ENCODE data around the gene ATP13A5.

Gene ATP13A5

DNA sequence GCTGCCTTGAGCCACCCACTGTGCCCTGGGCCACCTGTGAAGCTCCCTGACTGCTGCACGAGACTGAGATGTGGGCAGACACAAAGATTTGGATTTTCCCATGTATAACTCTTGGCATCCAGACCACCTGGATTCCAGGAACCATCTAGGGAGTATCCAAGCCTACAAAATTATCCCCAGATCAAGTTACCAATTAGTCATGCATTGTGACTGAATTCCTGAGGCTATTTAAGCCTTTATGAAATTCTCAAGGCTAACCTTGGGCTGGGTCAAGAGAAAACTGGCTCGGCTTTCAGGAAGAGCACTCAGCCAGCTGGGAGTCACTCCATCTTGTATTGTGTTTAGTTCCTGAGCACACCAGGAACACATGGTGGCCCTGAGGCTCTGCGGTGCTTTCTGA is 13.3 kb upstream of the ATP13A5 start (continued):
- no peak for TF ChIP-seq ZNF488 (tag by site-specific recombination; IDR thresholded peaks at IDR 0.05)
- no peak for TF ChIP-seq YY2 (tag by site-specific recombination; IDR thresholded peaks at IDR 0.05)
- no peak for TF ChIP-seq ZNF184 (tag by site-specific recombination; IDR thresholded peaks at IDR 0.05)
- TF ChIP-seq, protein P1, sequence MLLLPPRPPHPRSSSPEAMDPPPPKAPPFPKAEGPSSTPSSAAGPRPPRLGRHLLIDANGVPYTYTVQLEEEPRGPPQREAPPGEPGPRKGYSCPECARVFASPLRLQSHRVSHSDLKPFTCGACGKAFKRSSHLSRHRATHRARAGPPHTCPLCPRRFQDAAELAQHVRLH (tag by site-specific recombination; IDR thresholded peaks at IDR 0.05) = no peak
- TF ChIP-seq GLI4 (tag by site-specific recombination; IDR thresholded peaks at IDR 0.05) = no peak
- no peak for TF ChIP-seq SP2 (tag by site-specific recombination; IDR thresholded peaks at IDR 0.05)
- peak; percentile 29; the same call in 1 of the 2 replicates for TF ChIP-seq BCL6B (tag by site-specific recombination; IDR thresholded peaks at IDR 0.05)
- TF ChIP-seq WT1 (tag by site-specific recombination; IDR thresholded peaks at IDR 0.05) = peak; percentile 60; the same call in 1 of the 2 replicates

DNA sequence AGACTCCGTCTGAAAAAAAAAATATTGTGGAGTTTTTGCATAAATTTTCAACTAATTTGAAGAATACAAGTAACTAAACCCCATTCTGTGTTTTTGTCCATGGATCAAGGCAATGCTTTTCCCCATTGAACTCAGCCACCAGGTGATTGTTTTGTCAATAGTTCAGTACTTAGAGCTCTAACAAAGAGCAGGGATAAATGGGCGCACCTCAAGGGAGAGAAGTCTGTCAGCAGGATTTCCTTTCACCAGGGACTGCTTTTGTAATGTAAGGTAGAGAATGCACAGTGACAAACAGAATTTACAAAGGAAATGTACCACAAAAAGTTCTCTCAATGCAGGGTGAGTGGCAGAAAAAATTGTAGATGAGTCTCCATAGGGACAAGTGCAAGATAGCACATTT is 10.8 kb upstream of the ATP13A5 start:
- Histone ChIP-seq H3K4me3 (ENCODE audit: low read depth, low read length) (no peak overlapping the region), H3K36me3 (ENCODE audit: control insufficient read depth in 2 of 2, insufficient read depth in 1 of 2, low read length in 2 of 2) (no peaks in the 10 kb centered on the region), H3K27ac (ENCODE audit: extremely low read depth, low read depth, low read length) (no peak overlapping the region), H3K4me1 (ENCODE audit: control insufficient read depth, insufficient read depth, low read length) (no peaks in the 10 kb centered on the region), H3K9me3 (ENCODE audit: control insufficient read depth, insufficient read depth, low read depth, low read length) (no peaks in the 10 kb centered on the region)
- ChIA-PET POLR2A (no interaction called here), CTCF (no interaction called here)
- TF ChIP-seq ZNF394 (tag by site-specific recombination; IDR thresholded peaks at IDR 0.05; ENCODE audit: borderline replicate concordance) (no peak), ZNF792 (tag by site-specific recombination; IDR thresholded peaks at IDR 0.05) (no peak), ZNF514 (tag by site-specific recombination; IDR thresholded peaks at IDR 0.05) (no peak), ZNF768 (tag by site-specific recombination; IDR thresholded peaks at IDR 0.05) (no peak), ZFP69B (tag by site-specific recombination; IDR thresholded peaks at IDR 0.05) (no peak), ZNF221 (tag by site-specific recombination; IDR thresholded peaks at IDR 0.05; ENCODE audit: borderline replicate concordance) (no peak), FEZF1 (tag by site-specific recombination; IDR thresholded peaks at IDR 0.05) (no peak), ZNF114 (tag by site-specific recombination; IDR thresholded peaks at IDR 0.05) (no peak), ZNF266 (tag by site-specific recombination; IDR thresholded peaks at IDR 0.05; ENCODE audit: low read depth) (no peak), ZNF548 (tag by site-specific recombination; IDR thresholded peaks at IDR 0.05) (no peak), ZNF776 (tag by site-specific recombination; IDR thresholded peaks at IDR 0.05; ENCODE audit: borderline replicate concordance) (no peak), ZNF658 (tag by site-specific recombination; IDR thresholded peaks at IDR 0.05) (no peak), INSM2 (tag by site-specific recombination; IDR thresholded peaks at IDR 0.05) (no peak), ZBTB20 (tag by site-specific recombination; IDR thresholded peaks at IDR 0.05) (no peak), ZNF23 (tag by site-specific recombination; IDR thresholded peaks at IDR 0.05; ENCODE audit: borderline replicate concordance) (no peak)
- TF ChIP-seq, protein P2, sequence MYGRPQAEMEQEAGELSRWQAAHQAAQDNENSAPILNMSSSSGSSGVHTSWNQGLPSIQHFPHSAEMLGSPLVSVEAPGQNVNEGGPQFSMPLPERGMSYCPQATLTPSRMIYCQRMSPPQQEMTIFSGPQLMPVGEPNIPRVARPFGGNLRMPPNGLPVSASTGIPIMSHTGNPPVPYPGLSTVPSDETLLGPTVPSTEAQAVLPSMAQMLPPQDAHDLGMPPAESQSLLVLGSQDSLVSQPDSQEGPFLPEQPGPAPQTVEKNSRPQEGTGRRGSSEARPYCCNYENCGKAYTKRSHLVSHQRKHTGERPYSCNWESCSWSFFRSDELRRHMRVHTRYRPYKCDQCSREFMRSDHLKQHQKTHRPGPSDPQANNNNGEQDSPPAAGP (tag by site-specific recombination; IDR thresholded peaks at IDR 0.05) = no peak
- TF ChIP-seq, protein P3, sequence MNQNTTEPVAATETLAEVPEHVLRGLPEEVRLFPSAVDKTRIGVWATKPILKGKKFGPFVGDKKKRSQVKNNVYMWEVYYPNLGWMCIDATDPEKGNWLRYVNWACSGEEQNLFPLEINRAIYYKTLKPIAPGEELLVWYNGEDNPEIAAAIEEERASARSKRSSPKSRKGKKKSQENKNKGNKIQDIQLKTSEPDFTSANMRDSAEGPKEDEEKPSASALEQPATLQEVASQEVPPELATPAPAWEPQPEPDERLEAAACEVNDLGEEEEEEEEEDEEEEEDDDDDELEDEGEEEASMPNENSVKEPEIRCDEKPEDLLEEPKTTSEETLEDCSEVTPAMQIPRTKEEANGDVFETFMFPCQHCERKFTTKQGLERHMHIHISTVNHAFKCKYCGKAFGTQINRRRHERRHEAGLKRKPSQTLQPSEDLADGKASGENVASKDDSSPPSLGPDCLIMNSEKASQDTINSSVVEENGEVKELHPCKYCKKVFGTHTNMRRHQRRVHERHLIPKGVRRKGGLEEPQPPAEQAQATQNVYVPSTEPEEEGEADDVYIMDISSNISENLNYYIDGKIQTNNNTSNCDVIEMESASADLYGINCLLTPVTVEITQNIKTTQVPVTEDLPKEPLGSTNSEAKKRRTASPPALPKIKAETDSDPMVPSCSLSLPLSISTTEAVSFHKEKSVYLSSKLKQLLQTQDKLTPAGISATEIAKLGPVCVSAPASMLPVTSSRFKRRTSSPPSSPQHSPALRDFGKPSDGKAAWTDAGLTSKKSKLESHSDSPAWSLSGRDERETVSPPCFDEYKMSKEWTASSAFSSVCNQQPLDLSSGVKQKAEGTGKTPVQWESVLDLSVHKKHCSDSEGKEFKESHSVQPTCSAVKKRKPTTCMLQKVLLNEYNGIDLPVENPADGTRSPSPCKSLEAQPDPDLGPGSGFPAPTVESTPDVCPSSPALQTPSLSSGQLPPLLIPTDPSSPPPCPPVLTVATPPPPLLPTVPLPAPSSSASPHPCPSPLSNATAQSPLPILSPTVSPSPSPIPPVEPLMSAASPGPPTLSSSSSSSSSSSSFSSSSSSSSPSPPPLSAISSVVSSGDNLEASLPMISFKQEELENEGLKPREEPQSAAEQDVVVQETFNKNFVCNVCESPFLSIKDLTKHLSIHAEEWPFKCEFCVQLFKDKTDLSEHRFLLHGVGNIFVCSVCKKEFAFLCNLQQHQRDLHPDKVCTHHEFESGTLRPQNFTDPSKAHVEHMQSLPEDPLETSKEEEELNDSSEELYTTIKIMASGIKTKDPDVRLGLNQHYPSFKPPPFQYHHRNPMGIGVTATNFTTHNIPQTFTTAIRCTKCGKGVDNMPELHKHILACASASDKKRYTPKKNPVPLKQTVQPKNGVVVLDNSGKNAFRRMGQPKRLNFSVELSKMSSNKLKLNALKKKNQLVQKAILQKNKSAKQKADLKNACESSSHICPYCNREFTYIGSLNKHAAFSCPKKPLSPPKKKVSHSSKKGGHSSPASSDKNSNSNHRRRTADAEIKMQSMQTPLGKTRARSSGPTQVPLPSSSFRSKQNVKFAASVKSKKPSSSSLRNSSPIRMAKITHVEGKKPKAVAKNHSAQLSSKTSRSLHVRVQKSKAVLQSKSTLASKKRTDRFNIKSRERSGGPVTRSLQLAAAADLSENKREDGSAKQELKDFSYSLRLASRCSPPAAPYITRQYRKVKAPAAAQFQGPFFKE (tag by site-specific recombination; IDR thresholded peaks at IDR 0.05; ENCODE audit: borderline replicate concordance) = no peak

Data from HEK293 (cell line).